ENCODE measurements around the gene DESI2. TPM values are rescaled to one million over a fixed set of nuclear protein-coding genes. Genes with fewer than 3 reads are reported as not detected.

Gene DESI2
- 10 to 100 TPM; 25.3 to 30.6 TPM for total RNA-seq

GRCh38 chr1:244652623-244653438, at the start of gene DESI2:
Gene DESI2 (plus strand): TSS chr1:244653126. CDS start chr1:244653314, 188 bp downstream.
- no peaks in the 10 kb centered on the region for H3K9me3 ChIP-seq
- under 1% methylated on average over 44 of the region's 81 CpGs for WGBS
- intact Hi-C loops (cut with DNase I): loop anchor here (2.0 to 10.0 kb wide), 5 partner anchors 51 to 1398 kb away; partner anchors contain the start of genes CATSPERE, CEP170 and SDCCAG8
- H3K27me3 ChIP-seq (replicated peaks; ENCODE audit: insufficient read depth): no peaks in the 10 kb centered on the region
- peak within 1 kb of the TSS; percentile 88 to 92 for H3K27ac ChIP-seq
- peak; percentile 99 for TF ChIP-seq POLR2A (IDR thresholded peaks at IDR 0.05)
- TF ChIP-seq CTCF (IDR thresholded peaks at IDR 0.05): peak; percentile 15 to 78 (median 53)
- TF ChIP-seq POLR2AphosphoS5 (IDR thresholded peaks at IDR 0.05): peak; percentile 95
- H3K36me3 ChIP-seq: no peaks in the 10 kb centered on the region
- peak within 1 kb of the TSS; percentile 84 for H3K4me3 ChIP-seq
- H3K4me1 ChIP-seq (replicated peaks): peaks cover 8% of the 10 kb centered on the region
- peak; percentile 100 for DNase-seq (ENCODE audit: low spot score)

- Histone ChIP-seq H3K9me3 (no peaks in the 10 kb centered on the region), H3K4me3 (no peak overlapping the region), H3K27me3 (replicated peaks; ENCODE audit: insufficient read depth) (no peaks in the 10 kb centered on the region), H3K27ac (no peak overlapping the region), H3K4me1 (replicated peaks) (no peaks in the 10 kb centered on the region), H3K36me3 (no peaks in the 10 kb centered on the region)
- TF ChIP-seq CTCF (IDR thresholded peaks at IDR 0.05) (peak; percentile 78 to 97 (median 82)), POLR2AphosphoS5 (IDR thresholded peaks at IDR 0.05) (no peak)
- intact Hi-C loops (cut with DNase I): loop anchor here (1.0 to 5.0 kb wide), 3 partner anchors 49 to 439 kb away; partner anchors contain the start of gene DESI2
- no peak for DNase-seq (ENCODE audit: low spot score)
These were observed 49.4 kb upstream of the DESI2 start for GRCh38 chr1:244603498-244603897.

GRCh38 chr1:244605835-244606370, 47.0 kb upstream of the DESI2 start:
- no peak for TF ChIP-seq CTCF (IDR thresholded peaks at IDR 0.05)
- no peak for TF ChIP-seq POLR2A (IDR thresholded peaks at IDR 0.05)
- TF ChIP-seq POLR2AphosphoS5 (IDR thresholded peaks at IDR 0.05): no peak
- H3K9me3 ChIP-seq: no peaks in the 10 kb centered on the region
- intact Hi-C loops (cut with DNase I): no loop called here

GRCh38 chr1:244614113-244614836, 38.7 kb upstream of the DESI2 start:
- 55% methylated on average over 9 of the region's 9 CpGs for WGBS
- H3K27me3 ChIP-seq (replicated peaks; ENCODE audit: insufficient read depth): no peaks in the 10 kb centered on the region

More at GRCh38 chr1:244605835-244606370, 47.0 kb upstream of the DESI2 start:
- no peaks in the 10 kb centered on the region for H3K36me3 ChIP-seq
- 79% methylated on average over 6 of the region's 6 CpGs for WGBS
- DNase-seq (ENCODE audit: low spot score): no peak
- no peak overlapping the region for H3K27ac ChIP-seq
- no peaks in the 10 kb centered on the region for H3K27me3 ChIP-seq (replicated peaks; ENCODE audit: insufficient read depth)
- no peak overlapping the region for H3K4me3 ChIP-seq
- H3K4me1 ChIP-seq (replicated peaks): no peaks in the 10 kb centered on the region

More at GRCh38 chr1:244614113-244614836, 38.7 kb upstream of the DESI2 start:
- DNase-seq (ENCODE audit: low spot score): no peak
- Histone ChIP-seq H3K4me3 (no peak overlapping the region), H3K9me3 (no peaks in the 10 kb centered on the region), H3K4me1 (replicated peaks) (no peaks in the 10 kb centered on the region), H3K27ac (no peak overlapping the region), H3K36me3 (no peaks in the 10 kb centered on the region)
- TF ChIP-seq POLR2AphosphoS5 (IDR thresholded peaks at IDR 0.05): no peak
- TF ChIP-seq POLR2A (IDR thresholded peaks at IDR 0.05): no peak
- no peak for TF ChIP-seq CTCF (IDR thresholded peaks at IDR 0.05)
- intact Hi-C loops (cut with DNase I): no loop called here

Measured in prostate gland (tissue), 2 donors.